Adrenal gland (tissue), 5 donors: ENCODE measurements around the gene KAT6B.

Experiments
- POLR2A ChIP-seq, 2 donors: fragments of 450-650 bp; IDR thresholded peaks; one replicate each; pipeline ENCODE4 v1.6.1; 2017; ENCODE audit warnings: antibody characterized with exemption in 2 of 2, mild to moderate bottlenecking in 2 of 2, moderate library complexity in 1 of 2
- TF ChIP-seq, protein P1 (sequence below), 6 experiments: fragments of 450-650 bp in 4 of 6; fragments of 200-600 bp in 2 of 6; sonication (generic) in 1 of 6; IDR thresholded peaks; 1 replicate in 5 of 6; 2 replicates in 1 of 6; pipeline versions ENCODE4 v1.5.1 to v1.8.0; 2016 to 2021; ENCODE audit warnings: antibody characterized with exemption in 6 of 6, mild to moderate bottlenecking in 2 of 6, moderate library complexity in 1 of 6
- donor health status: DM: no; HTN: no; CAD: no.

DNA sequence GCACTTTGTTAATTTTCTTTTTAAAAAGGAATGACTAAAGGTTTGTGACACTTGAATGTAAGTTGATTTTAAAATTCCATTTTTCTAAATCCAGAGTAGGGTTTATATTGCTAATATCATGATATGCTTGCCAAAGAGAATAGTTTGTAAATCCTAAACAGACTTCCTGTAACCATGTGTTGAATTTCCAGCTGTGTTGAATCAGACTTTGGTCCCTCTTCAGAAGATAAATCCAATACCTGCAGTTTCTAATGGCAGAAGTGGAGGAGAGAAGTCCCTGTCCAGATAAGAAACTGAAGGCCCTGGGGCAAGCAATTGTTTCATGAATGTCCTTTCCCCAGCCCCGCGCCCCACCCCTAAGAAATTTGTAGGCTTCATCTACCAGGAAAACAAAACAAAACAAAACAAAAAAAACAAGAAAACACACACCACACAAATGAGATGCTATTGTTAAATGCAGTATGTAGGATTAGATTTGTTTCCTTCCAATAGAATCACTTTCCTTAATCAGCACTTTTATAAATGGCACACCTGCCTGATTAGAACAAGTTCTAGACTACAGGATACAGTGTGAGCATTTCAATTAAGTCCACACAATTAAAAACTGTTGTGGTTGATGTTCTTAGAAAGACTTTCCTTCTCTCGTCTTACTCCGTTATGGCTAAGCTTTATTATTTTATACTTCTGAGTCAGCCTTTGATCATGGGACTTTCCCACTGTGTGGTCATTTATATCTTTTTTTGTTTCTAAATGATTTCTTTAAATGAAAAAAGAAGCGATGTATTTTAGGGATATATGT is 122.8 kb downstream of the KAT6B start:
- TF ChIP-seq, protein P1, sequence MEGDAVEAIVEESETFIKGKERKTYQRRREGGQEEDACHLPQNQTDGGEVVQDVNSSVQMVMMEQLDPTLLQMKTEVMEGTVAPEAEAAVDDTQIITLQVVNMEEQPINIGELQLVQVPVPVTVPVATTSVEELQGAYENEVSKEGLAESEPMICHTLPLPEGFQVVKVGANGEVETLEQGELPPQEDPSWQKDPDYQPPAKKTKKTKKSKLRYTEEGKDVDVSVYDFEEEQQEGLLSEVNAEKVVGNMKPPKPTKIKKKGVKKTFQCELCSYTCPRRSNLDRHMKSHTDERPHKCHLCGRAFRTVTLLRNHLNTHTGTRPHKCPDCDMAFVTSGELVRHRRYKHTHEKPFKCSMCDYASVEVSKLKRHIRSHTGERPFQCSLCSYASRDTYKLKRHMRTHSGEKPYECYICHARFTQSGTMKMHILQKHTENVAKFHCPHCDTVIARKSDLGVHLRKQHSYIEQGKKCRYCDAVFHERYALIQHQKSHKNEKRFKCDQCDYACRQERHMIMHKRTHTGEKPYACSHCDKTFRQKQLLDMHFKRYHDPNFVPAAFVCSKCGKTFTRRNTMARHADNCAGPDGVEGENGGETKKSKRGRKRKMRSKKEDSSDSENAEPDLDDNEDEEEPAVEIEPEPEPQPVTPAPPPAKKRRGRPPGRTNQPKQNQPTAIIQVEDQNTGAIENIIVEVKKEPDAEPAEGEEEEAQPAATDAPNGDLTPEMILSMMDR (IDR thresholded peaks at IDR 0.05) = no peak
- no peak for TF ChIP-seq POLR2A (IDR thresholded peaks at IDR 0.05)
